ENCODE measurements around the gene TCN2. TPM values are rescaled to one million over a fixed set of nuclear protein-coding genes. Genes with fewer than 3 reads are reported as not detected.
A peak's percentile ranks its signal among the peaks of the same experiment; 100 is the strongest.
"Not testable (repeated sequence)": the region's sequence is repeated elsewhere in the genome, so short reads cannot be mapped to it uniquely, and the experiment has no call there.

TCN2 gene
- total RNA-seq, 6 experiments from 2014 or later: 2.3 to 3.2 (median 2.9) TPM

DNA sequence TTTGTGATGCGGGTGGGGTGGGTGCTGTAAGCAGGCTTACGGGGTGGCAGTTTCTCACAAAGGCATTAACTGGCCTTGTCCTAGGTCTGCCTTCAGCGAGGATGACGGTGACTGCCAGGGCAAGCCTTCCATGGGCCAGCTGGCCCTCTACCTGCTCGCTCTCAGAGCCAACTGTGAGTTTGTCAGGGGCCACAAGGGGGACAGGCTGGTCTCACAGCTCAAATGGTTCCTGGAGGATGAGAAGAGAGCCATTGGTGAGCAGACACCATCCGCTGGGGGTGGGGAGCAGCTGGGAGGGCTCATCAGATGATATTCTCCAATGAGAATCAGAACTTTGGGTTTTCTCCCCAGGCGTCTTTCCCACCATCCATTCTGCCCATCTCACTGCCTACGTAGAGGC is 5.8 kb downstream of the TCN2 start:
- Mint-ChIP-seq H3K4me1 (ENCODE audit: low read depth) (peaks cover 32% of the 10 kb centered on the region), H3K4me3 (no peak overlapping the region), H3K36me3 (ENCODE audit: low read depth) (no peaks in the 10 kb centered on the region), H3K27me3 (ENCODE audit: insufficient read depth) (no peaks in the 10 kb centered on the region; the same call in 1 of the 2 replicates), H3K27ac (no peak overlapping the region), H3K9me3 (no peaks in the 10 kb centered on the region)
- TF ChIP-seq, protein P1, sequence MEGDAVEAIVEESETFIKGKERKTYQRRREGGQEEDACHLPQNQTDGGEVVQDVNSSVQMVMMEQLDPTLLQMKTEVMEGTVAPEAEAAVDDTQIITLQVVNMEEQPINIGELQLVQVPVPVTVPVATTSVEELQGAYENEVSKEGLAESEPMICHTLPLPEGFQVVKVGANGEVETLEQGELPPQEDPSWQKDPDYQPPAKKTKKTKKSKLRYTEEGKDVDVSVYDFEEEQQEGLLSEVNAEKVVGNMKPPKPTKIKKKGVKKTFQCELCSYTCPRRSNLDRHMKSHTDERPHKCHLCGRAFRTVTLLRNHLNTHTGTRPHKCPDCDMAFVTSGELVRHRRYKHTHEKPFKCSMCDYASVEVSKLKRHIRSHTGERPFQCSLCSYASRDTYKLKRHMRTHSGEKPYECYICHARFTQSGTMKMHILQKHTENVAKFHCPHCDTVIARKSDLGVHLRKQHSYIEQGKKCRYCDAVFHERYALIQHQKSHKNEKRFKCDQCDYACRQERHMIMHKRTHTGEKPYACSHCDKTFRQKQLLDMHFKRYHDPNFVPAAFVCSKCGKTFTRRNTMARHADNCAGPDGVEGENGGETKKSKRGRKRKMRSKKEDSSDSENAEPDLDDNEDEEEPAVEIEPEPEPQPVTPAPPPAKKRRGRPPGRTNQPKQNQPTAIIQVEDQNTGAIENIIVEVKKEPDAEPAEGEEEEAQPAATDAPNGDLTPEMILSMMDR (IDR thresholded peaks at IDR 0.05): 0 out of 2 replicates have a peak, but pooled peaks have one; percentile 14
- no peak for DNase-seq

DNA sequence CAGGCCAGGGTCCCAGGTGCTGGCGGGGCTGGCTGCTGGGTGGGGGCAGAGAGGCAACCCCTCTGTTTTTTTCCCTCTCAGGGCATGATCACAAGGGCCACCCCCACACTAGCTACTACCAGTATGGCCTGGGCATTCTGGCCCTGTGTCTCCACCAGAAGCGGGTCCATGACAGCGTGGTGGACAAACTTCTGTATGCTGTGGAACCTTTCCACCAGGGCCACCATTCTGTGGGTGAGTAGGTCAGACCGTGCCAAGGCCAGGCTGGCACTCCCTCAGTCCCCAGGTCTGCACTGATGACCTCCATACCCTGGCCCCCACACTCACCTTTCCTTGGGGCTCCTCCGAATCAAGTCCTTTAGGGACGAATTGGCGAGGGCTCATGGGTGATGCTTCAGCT is 7.3 kb downstream of the TCN2 start:
- H3K4me3 Mint-ChIP-seq: no peak overlapping the region
- TF ChIP-seq, protein P1 (IDR thresholded peaks at IDR 0.05): no peak
- H3K27ac Mint-ChIP-seq: no peak overlapping the region
- no peaks in the 10 kb centered on the region; the same call in 1 of the 2 replicates for H3K27me3 Mint-ChIP-seq (ENCODE audit: insufficient read depth)
- DNase-seq: no peak
- peaks cover 24% of the 10 kb centered on the region for H3K4me1 Mint-ChIP-seq (ENCODE audit: low read depth)
- H3K9me3 Mint-ChIP-seq: no peaks in the 10 kb centered on the region
- H3K36me3 Mint-ChIP-seq (ENCODE audit: low read depth): no peaks in the 10 kb centered on the region

DNA sequence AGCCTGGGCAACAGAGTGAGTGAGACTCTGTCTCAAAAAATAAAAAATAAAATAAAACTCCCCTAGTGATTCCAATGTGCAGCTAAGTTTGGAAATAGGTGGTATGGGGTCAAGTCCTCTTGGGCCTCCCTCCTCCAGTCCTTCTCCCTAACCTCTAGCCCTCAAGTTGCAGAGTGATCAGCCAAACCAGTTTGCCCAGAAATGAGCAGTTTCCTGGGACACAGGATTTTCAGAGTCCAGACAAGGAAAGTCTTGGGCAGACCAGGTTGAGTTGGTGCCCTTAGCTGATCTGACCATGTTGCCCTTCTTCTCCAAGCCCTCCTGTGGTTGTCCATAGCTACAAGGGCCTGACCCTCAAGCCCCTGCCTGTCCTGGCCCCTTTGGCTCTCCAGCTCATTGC is 7.9 kb downstream of the TCN2 start:
- H3K27me3 Mint-ChIP-seq (ENCODE audit: insufficient read depth): no peaks in the 10 kb centered on the region; the same call in 1 of the 2 replicates
- TF ChIP-seq, protein P1 (IDR thresholded peaks at IDR 0.05): no peak
- H3K4me1 Mint-ChIP-seq (ENCODE audit: low read depth): peaks cover 18% of the 10 kb centered on the region
- no peak for DNase-seq
- no peaks in the 10 kb centered on the region for H3K9me3 Mint-ChIP-seq
- no peaks in the 10 kb centered on the region for H3K36me3 Mint-ChIP-seq (ENCODE audit: low read depth)
- no peak overlapping the region for H3K27ac Mint-ChIP-seq
- H3K4me3 Mint-ChIP-seq: no peak overlapping the region

DNA sequence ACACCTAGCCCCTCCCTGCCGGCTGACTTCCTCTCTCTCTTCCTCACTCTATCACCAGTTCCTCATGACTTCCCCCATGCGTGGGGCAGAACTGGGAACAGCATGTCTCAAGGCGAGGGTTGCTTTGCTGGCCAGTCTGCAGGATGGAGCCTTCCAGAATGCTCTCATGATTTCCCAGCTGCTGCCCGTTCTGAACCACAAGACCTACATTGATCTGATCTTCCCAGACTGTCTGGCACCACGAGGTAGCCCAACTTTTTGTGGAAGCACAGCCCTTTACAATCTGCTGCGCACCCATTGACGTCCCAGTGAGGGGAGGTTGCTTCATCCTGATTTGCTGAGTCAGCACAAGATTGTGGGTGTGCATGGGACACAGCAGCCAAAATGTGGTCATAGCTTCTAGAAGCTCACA is 8.6 kb downstream of the TCN2 start:
- Mint-ChIP-seq H3K4me1 (ENCODE audit: low read depth) (peaks cover 11% of the 10 kb centered on the region), H3K4me3 (no peak overlapping the region), H3K36me3 (ENCODE audit: low read depth) (no peaks in the 10 kb centered on the region), H3K9me3 (no peaks in the 10 kb centered on the region), H3K27me3 (ENCODE audit: insufficient read depth) (no peaks in the 10 kb centered on the region; the same call in 1 of the 2 replicates), H3K27ac (no peak overlapping the region)
- DNase-seq: no peak
- TF ChIP-seq, protein P1 (IDR thresholded peaks at IDR 0.05): no peak

DNA sequence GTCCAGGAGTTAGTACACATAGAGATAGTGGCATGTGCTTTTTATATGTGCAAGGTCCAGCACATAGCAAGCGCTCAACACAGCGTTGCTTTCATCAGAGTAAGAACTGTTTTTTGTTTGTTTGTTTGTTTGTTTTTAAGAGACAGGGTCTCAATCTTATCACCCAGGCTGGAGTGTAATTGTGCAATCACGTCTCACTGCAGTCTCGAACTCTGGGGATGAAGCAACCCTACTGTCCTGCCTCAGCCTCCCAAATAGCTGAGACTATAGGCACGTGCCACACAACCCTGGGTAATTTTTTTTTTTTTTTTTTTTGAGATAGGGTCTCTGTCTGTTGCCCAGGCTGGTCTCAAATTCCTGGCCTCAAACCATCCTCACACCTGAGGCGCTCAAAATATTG is 10.8 kb downstream of the TCN2 start:
- Mint-ChIP-seq H3K4me3 (no peak overlapping the region), H3K27ac (no peak overlapping the region), H3K4me1 (ENCODE audit: low read depth) (no peaks in the 10 kb centered on the region), H3K27me3 (ENCODE audit: insufficient read depth) (peaks cover 7% of the 10 kb centered on the region), H3K9me3 (no peaks in the 10 kb centered on the region), H3K36me3 (ENCODE audit: low read depth) (no peaks in the 10 kb centered on the region)
- TF ChIP-seq, protein P1 (IDR thresholded peaks at IDR 0.05): no peak
- DNase-seq: no peak

DNA sequence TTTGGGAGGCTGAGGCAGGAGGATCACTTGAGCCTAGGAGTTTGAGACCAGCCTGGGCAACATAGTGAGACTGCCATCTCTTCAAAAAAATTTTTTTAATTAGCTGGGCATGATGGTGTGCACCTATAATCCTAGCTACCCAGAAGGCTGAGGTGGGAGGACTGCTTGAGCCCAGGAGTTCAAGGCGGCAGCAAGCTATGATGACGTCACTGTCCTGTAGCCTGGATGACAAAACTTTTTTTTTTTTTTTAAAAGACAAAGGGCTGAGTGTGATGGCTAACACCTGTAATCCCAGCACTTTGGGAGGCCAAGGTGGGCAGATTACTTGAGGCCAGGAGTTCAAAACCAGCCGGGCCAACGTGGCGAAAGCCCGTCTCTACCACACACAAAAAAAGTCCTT is 12.9 kb downstream of the TCN2 start:
- not testable (repeated sequence) for H3K9me3 Mint-ChIP-seq; H3K27me3 Mint-ChIP-seq (ENCODE audit: insufficient read depth); DNase-seq; H3K4me3 Mint-ChIP-seq; H3K4me1 Mint-ChIP-seq (ENCODE audit: low read depth); H3K36me3 Mint-ChIP-seq (ENCODE audit: low read depth); H3K27ac Mint-ChIP-seq
